ENCODE data around the gene ORC3. TPM values are rescaled to one million over a fixed set of nuclear protein-coding genes. Genes with fewer than 3 reads are reported as not detected.
"Not testable (repeated sequence)": the region's sequence is repeated elsewhere in the genome, so short reads cannot be mapped to it uniquely, and the experiment has no call there.

Gene ORC3
- total RNA-seq, 8 experiments from 2014 or later = 31.5 to 41.3 (median 36.0) TPM

GRCh38 chr6:87672641-87673040, 82.7 kb downstream of the ORC3 start:
- 78 to 100% (median 97%) methylated on average over 1 to 2 of the region's 2 CpGs for WGBS, 10 experiments
- no peak for ATAC-seq (replicated peaks in 6 of 8)
- no peak overlapping the region for H3K4me3 ChIP-seq
- in situ Hi-C loops (cut with MboI; ENCODE audit: low pct_unique_long_range_greater_than_20kb in 2 of 9, low sequenced_read_pairs in 9 of 9, unreplicated experiment in 9 of 9) = no loop called here
- H3K27ac ChIP-seq = no peak overlapping the region
- H3K4me1 ChIP-seq (replicated peaks in 1 of 2) = no peaks in the 10 kb centered on the region

- ATAC-seq (replicated peaks in 6 of 8) = no peak
- H3K27ac ChIP-seq = no peak overlapping the region
- in situ Hi-C loops (cut with MboI; ENCODE audit: low pct_unique_long_range_greater_than_20kb in 2 of 9, low sequenced_read_pairs in 9 of 9, unreplicated experiment in 9 of 9) = no loop called here
- no peak overlapping the region for H3K4me3 ChIP-seq
- no peaks in the 10 kb centered on the region for H3K4me1 ChIP-seq (replicated peaks in 1 of 2)
- WGBS, 10 experiments = 60 to 100% (median 94%) methylated on average over 1 to 4 of the region's 5 CpGs; no CpG with 5 or more reads in 4 of the 10 experiments
Measured at GRCh38 chr6:87673237-87673636, 83.3 kb downstream of the ORC3 start.

GRCh38 chr6:87674290-87674689, 84.4 kb downstream of the ORC3 start:
- in situ Hi-C loops (cut with MboI; ENCODE audit: low pct_unique_long_range_greater_than_20kb in 2 of 9, low sequenced_read_pairs in 9 of 9, unreplicated experiment in 9 of 9) = no loop called here
- no peak overlapping the region for H3K27ac ChIP-seq
- H3K4me3 ChIP-seq = no peak overlapping the region
- no peaks in the 10 kb centered on the region for H3K4me1 ChIP-seq (replicated peaks in 1 of 2)
- ATAC-seq (replicated peaks in 6 of 8) = no peak

GRCh38 chr6:87675004-87675681, 85.2 kb downstream of the ORC3 start:
- H3K4me1 ChIP-seq (replicated peaks in 1 of 2) = no peaks in the 10 kb centered on the region
- in situ Hi-C loops (cut with MboI; ENCODE audit: low pct_unique_long_range_greater_than_20kb in 2 of 9, low sequenced_read_pairs in 9 of 9, unreplicated experiment in 9 of 9) = no loop called here
- no peak overlapping the region for H3K4me3 ChIP-seq
- no peak overlapping the region for H3K27ac ChIP-seq
- no peak for ATAC-seq (replicated peaks in 6 of 8)
- WGBS, 10 experiments = 23 to 94% (median 91%) methylated on average over 1 to 4 of the region's 4 CpGs

- H3K4me1 ChIP-seq (replicated peaks in 1 of 2) = peaks cover 0 to 2% of the 10 kb centered on the region in 2 donors
- ATAC-seq (replicated peaks in 6 of 8) = no peak
- H3K4me3 ChIP-seq = no peak overlapping the region
- in situ Hi-C loops (cut with MboI; ENCODE audit: low pct_unique_long_range_greater_than_20kb in 2 of 9, low sequenced_read_pairs in 9 of 9, unreplicated experiment in 9 of 9) = no loop called here
- H3K27ac ChIP-seq = no peak overlapping the region
Measured at GRCh38 chr6:87682310-87682709, 92.4 kb downstream of the ORC3 start.

- 73 to 100% (median 87%) methylated on average over 1 to 3 of the region's 3 CpGs for WGBS, 10 experiments
- no peak overlapping the region for H3K27ac ChIP-seq
- no peak for ATAC-seq (replicated peaks in 6 of 8)
- in situ Hi-C loops (cut with MboI; ENCODE audit: low pct_unique_long_range_greater_than_20kb in 2 of 9, low sequenced_read_pairs in 9 of 9, unreplicated experiment in 9 of 9) = no loop called here
- H3K4me3 ChIP-seq = no peak overlapping the region
- peaks cover 0 to 2% of the 10 kb centered on the region in 2 donors for H3K4me1 ChIP-seq (replicated peaks in 1 of 2)
Measured at GRCh38 chr6:87683890-87684289, 94.0 kb downstream of the ORC3 start.

DNA sequence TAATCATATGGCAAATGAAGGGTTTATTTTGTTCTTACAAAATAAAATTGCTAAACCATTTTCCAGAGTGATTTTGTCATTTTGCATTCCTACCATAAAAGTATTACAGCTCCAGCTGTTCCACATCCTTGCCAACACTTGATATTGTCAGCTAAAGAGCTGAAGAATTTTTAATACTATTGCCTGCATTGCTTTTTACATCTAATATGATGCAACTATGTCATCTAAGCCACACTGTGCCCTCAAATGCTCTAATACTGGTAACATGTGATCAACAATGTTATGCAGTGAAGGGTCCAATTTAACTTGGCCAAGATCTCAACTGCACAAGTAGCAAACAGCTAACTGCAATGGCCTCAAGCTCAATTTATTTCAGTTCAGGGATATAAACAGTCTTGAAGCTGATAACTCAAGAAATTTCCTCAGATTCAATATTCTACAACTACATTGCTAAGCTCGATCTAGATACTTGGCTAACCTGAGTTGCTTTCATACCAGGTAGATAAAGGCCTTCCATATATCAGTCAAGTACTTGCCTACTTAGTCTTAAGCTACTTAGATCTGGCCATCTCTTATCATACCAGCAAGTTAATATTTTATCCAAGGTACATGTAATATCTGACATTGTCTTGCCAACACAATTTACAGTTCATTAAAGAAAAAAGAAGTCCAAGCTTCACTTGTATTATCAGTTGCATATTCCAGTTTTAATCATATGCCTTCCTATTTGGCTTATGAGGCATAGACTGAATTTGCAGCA, 95.1 kb downstream of the ORC3 start:
- peaks cover 0 to 2% of the 10 kb centered on the region in 2 donors for H3K4me1 ChIP-seq (replicated peaks in 1 of 2)
- no peak overlapping the region for H3K27ac ChIP-seq
- no peak for ATAC-seq (replicated peaks in 6 of 8)
- H3K4me3 ChIP-seq = no peak overlapping the region
- WGBS, 10 experiments = 44 to 100% (median 100%) methylated on average over 1 of the region's 1 CpG; no CpG with 5 or more reads in 1 of the 10 experiments
- in situ Hi-C loops (cut with MboI; ENCODE audit: low pct_unique_long_range_greater_than_20kb in 2 of 9, low sequenced_read_pairs in 9 of 9, unreplicated experiment in 9 of 9) = no loop called here

DNA sequence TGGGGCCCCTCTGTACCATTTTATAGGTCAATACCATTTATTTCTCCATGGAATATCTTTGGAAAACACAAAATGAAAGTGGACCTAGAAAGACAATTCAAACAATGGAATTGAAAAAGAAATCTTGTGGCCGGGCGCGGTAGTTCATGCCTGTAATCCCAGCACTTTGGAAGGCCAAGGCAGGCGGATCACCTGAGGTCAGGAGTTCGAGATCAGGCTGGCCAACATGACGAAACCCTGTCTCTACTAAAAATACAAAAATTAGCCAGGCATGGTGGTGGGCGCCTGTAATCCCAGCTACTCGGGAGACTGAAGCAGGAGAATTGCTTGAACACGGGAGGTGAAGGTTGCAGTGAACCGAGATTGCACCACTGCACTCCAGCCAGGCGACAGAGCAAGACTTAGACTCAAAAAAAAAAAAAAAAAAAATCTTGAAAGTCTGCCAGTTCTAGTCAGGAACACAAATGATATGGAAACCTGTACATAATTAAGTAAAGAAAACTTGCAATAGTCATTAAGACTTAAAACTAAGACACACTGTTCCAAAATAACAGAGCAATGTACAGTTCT, 96.8 kb downstream of the ORC3 start:
- in situ Hi-C loops (cut with MboI; ENCODE audit: low pct_unique_long_range_greater_than_20kb in 2 of 9, low sequenced_read_pairs in 9 of 9, unreplicated experiment in 9 of 9); H3K4me1 ChIP-seq (replicated peaks in 1 of 2); ATAC-seq (replicated peaks in 6 of 8); H3K27ac ChIP-seq; H3K4me3 ChIP-seq: not testable (repeated sequence)
- 88 to 100% (median 94%) methylated on average over 3 to 11 of the region's 11 CpGs; no CpG with 5 or more reads in 1 of the 10 experiments for WGBS, 10 experiments

GRCh38 chr6:87687296-87687695, 97.4 kb downstream of the ORC3 start:
- no peak for ATAC-seq (replicated peaks in 6 of 8)
- peaks cover 10% of the 10 kb centered on the region in 2 donors for H3K4me1 ChIP-seq (replicated peaks in 1 of 2)
- no peak overlapping the region for H3K27ac ChIP-seq
- H3K4me3 ChIP-seq = no peak overlapping the region
- 49 to 100% (median 97%) methylated on average over 1 to 3 of the region's 3 CpGs; no CpG with 5 or more reads in 1 of the 10 experiments for WGBS, 10 experiments
- in situ Hi-C loops (cut with MboI; ENCODE audit: low pct_unique_long_range_greater_than_20kb in 2 of 9, low sequenced_read_pairs in 9 of 9, unreplicated experiment in 9 of 9) = no loop called here

- H3K4me3 ChIP-seq; ATAC-seq (replicated peaks in 6 of 8); H3K27ac ChIP-seq; in situ Hi-C loops (cut with MboI; ENCODE audit: low pct_unique_long_range_greater_than_20kb in 2 of 9, low sequenced_read_pairs in 9 of 9, unreplicated experiment in 9 of 9): not testable (repeated sequence)
- peaks cover 11 to 12% of the 10 kb centered on the region in 2 donors for H3K4me1 ChIP-seq (replicated peaks in 1 of 2)
- WGBS, 10 experiments = 82 to 100% (median 94%) methylated on average over 4 to 8 of the region's 9 CpGs; no CpG with 5 or more reads in 1 of the 10 experiments
Measured at GRCh38 chr6:87687893-87688292, 98.0 kb downstream of the ORC3 start.

DNA sequence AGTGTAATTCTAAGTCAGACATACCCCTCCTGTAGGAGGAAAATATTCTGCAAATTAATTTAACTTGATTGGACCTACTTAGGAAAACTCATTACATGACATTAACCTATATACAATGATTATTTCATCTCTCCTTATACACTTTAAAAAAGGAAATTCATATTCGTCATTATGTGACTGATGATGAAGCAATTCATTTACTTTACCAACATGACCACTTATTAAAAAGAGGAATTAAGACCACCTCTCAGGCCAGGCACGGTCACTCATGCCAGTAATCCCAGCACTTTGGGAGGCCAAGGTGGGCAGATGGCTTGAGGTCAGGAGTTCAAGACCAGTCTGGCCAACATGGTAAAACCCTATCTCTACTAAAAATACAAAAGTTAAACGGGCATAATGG, 100.5 kb downstream of the ORC3 start:
- ATAC-seq (replicated peaks in 6 of 8) = no peak
- peaks cover 26 to 30% of the 10 kb centered on the region in 2 donors for H3K4me1 ChIP-seq (replicated peaks in 1 of 2)
- no peak overlapping the region for H3K27ac ChIP-seq
- H3K4me3 ChIP-seq = no peak overlapping the region
- in situ Hi-C loops (cut with MboI; ENCODE audit: low pct_unique_long_range_greater_than_20kb in 2 of 9, low sequenced_read_pairs in 9 of 9, unreplicated experiment in 9 of 9) = no loop called here
- 83 to 100% (median 96%) methylated on average over 1 to 3 of the region's 3 CpGs; no CpG with 5 or more reads in 4 of the 10 experiments for WGBS, 10 experiments

DNA sequence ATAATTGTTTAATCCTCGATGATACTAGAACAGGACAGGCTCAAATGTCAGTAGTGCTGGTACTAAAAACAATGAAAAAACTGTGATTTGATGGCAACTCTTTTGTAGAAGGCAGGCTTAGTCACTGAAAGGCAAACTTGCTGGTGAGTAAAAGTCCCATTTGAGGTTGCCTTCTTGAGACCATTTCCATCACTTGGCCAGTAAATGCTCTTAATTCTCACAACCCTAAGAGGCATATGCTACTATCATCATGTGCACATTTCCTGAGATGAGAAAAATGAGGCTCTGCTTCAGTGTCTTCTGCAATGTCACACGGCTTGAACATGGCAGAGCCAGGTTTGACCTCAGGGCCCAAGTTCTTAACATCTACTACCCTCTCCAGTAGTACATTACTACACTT, 102.2 kb downstream of the ORC3 start:
- 53 to 100% (median 91%) methylated on average over 1 to 2 of the region's 2 CpGs; no CpG with 5 or more reads in 2 of the 10 experiments for WGBS, 10 experiments
- Histone ChIP-seq H3K4me1 (replicated peaks in 1 of 2) (peaks cover 40 to 42% of the 10 kb centered on the region in 2 donors), H3K27ac (no peak overlapping the region), H3K4me3 (no peak overlapping the region)
- no peak for ATAC-seq (replicated peaks in 6 of 8)
- in situ Hi-C loops (cut with MboI; ENCODE audit: low pct_unique_long_range_greater_than_20kb in 2 of 9, low sequenced_read_pairs in 9 of 9, unreplicated experiment in 9 of 9) = no loop called here

DNA sequence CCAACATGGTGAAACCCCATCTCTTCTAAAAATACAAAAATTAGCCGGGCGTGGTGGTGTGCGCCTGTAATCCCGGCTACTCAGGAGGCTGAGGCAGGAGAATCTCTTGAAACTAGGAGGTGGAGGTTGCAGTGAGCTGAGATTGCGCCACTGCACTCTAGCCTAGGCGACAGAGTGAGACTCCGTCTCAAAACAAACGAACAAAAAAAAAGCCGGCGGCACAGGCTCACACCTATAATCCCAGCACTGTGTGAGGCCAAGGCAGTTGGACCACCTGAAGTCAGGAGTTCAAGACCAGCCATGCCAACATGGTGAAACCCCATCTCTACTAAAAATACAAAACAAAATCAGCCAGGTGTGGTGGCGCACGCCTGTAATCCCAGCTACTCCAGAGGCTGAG, 106.9 kb downstream of the ORC3 start:
- in situ Hi-C loops (cut with MboI; ENCODE audit: low pct_unique_long_range_greater_than_20kb in 2 of 9, low sequenced_read_pairs in 9 of 9, unreplicated experiment in 9 of 9); ATAC-seq (replicated peaks in 6 of 8); H3K4me3 ChIP-seq; H3K27ac ChIP-seq: not testable (repeated sequence)
- WGBS, 10 experiments = 81 to 100% (median 98%) methylated on average over 1 to 10 of the region's 12 CpGs; no CpG with 5 or more reads in 5 of the 10 experiments
- H3K4me1 ChIP-seq (replicated peaks in 1 of 2) = peaks cover 35 to 44% of the 10 kb centered on the region in 2 donors

All from motor neuron (in vitro differentiated cells).